Tibial artery (tissue), 4 donors: ENCODE measurements around the gene NR4A1.
A peak's percentile ranks its signal among the peaks of the same experiment; 100 is the strongest.

ENCODE experiments used
- DNase-seq, 2 donors: peaks; one replicate each; pipeline ENCODE4 v3.0.0-alpha.2; 2019
- H3K27ac ChIP-seq, 2 donors: fragments of 200-600 bp; sonication (generic) in 1 of 2; 1 replicate in 1 of 2; 2 replicates in 1 of 2; pipeline ENCODE4 v1.5.1; 2018 to 2019; ENCODE audit warnings: mild to moderate bottlenecking in 1 of 2
- H3K27me3 ChIP-seq, 2 donors: fragments of 200-600 bp; sonication (generic) in 1 of 2; one replicate each; pipeline versions ENCODE4 v1.5.1 to v1.6.0; 2016 to 2019
- H3K36me3 ChIP-seq, 3 donors: fragments of 200-600 bp; sonication (generic) in 2 of 3; one replicate each; pipeline ENCODE4 v1.5.1; 2016 to 2019; ENCODE audit warnings: mild to moderate bottlenecking in 2 of 3
- H3K4me1 ChIP-seq, 4 donors: fragments of 200-600 bp; sonication (generic) in 2 of 4; 1 replicate in 3 of 4; 2 replicates in 1 of 4; pipeline ENCODE4 v1.5.1; 2016 to 2019
- H3K4me3 ChIP-seq, 2 donors: fragments of 200-600 bp; sonication (generic) in 1 of 2; 1 replicate in 1 of 2; 2 replicates in 1 of 2; pipeline ENCODE4 v1.5.1; 2018 to 2019; ENCODE audit warnings: mild to moderate bottlenecking in 2 of 2
- H3K9me3 ChIP-seq, 3 donors: fragments of 200-600 bp; sonication (generic) in 1 of 3; one replicate each; pipeline ENCODE4 v1.5.1; 2016 to 2019
- CTCF ChIP-seq, 2 experiments: fragments of 200-600 bp in 1 of 2; fragments of 450-650 bp in 1 of 2; IDR thresholded peaks; one replicate each; pipeline ENCODE4 v1.5.1; 2017 to 2019; ENCODE audit warnings: antibody characterized with exemption in 2 of 2, mild to moderate bottlenecking in 1 of 2, moderate library complexity in 1 of 2
- intact Hi-C: fragments of 100-400 bp; cut with DNase I; formaldehyde crosslinking; loops from one replicate; pipeline ENCODE4 v1.15.0; 2023; ENCODE audit warnings: low total_unique reads

Gene NR4A1

GRCh38 chr12:52050758-52051541 lies at the start of gene NR4A1:
Gene NR4A1, plus strand, starts transcription at chr12:52051442. Its CDS starts 2,887 bp downstream, at chr12:52054329.
- peaks cover 0 to 53% (median 34%) of the 10 kb centered on the region in 4 donors for H3K4me1 ChIP-seq
- no peak for TF ChIP-seq CTCF (IDR thresholded peaks at IDR 0.05)
- peak within 1 kb of the TSS; percentile 64 to 73 for H3K4me3 ChIP-seq
- H3K27me3 ChIP-seq: no peaks in the 10 kb centered on the region
- peak within 1 kb of the TSS; percentile 98 to 100 for H3K27ac ChIP-seq
- no peaks in the 10 kb centered on the region for H3K9me3 ChIP-seq
- peak; percentile 98 to 99 for DNase-seq
- H3K36me3 ChIP-seq: peaks cover 19 to 34% (median 25%) of the 10 kb centered on the region in 3 donors
- intact Hi-C loops: no loop called here

GRCh38 chr12:52003016-52003550 lies 48.2 kb upstream of the NR4A1 start:
- intact Hi-C loops: no loop called here
- H3K27me3 ChIP-seq: peaks cover 0 to 35% of the 10 kb centered on the region in 2 donors
- DNase-seq: no peak
- H3K27ac ChIP-seq: no peak overlapping the region
- TF ChIP-seq CTCF (IDR thresholded peaks at IDR 0.05): no peak
- H3K4me1 ChIP-seq: peaks cover 0 to 22% (median 10%) of the 10 kb centered on the region in 4 donors
- H3K9me3 ChIP-seq: no peaks in the 10 kb centered on the region
- peaks cover 0 to 5% (median 0%) of the 10 kb centered on the region in 3 donors for H3K36me3 ChIP-seq
- H3K4me3 ChIP-seq: no peak overlapping the region

GRCh38 chr12:52003591-52003990 lies 47.7 kb upstream of the NR4A1 start:
- no peak for TF ChIP-seq CTCF (IDR thresholded peaks at IDR 0.05)
- intact Hi-C loops: no loop called here
- H3K4me1 ChIP-seq: peaks cover 0 to 22% (median 10%) of the 10 kb centered on the region in 4 donors
- no peak overlapping the region for H3K27ac ChIP-seq
- peaks cover 0 to 35% of the 10 kb centered on the region in 2 donors for H3K27me3 ChIP-seq
- DNase-seq: no peak
- H3K36me3 ChIP-seq: peaks cover 0 to under 1% (median 0%) of the 10 kb centered on the region in 3 donors
- H3K4me3 ChIP-seq: no peak overlapping the region
- no peaks in the 10 kb centered on the region for H3K9me3 ChIP-seq

GRCh38 chr12:52004042-52004648 lies 47.1 kb upstream of the NR4A1 start:
- Histone ChIP-seq H3K9me3 (no peaks in the 10 kb centered on the region), H3K4me3 (no peak overlapping the region), H3K27me3 (peaks cover 0 to 35% of the 10 kb centered on the region in 2 donors), H3K4me1 (peaks cover 0 to 22% (median 10%) of the 10 kb centered on the region in 4 donors), H3K27ac (no peak overlapping the region), H3K36me3 (no peaks in the 10 kb centered on the region)
- peak in 1 of 2 donors; percentile 65 for DNase-seq
- TF ChIP-seq CTCF (IDR thresholded peaks at IDR 0.05): peak; percentile 46 to 59
- intact Hi-C loops: no loop called here

- intact Hi-C loops: no loop called here
Measured at GRCh38 chr12:52005218-52005902, 45.9 kb upstream of the NR4A1 start.

More at GRCh38 chr12:52005218-52005902, 45.9 kb upstream of the NR4A1 start:
- peaks cover 0 to 35% of the 10 kb centered on the region in 2 donors for H3K27me3 ChIP-seq
- no peak overlapping the region for H3K4me3 ChIP-seq
- TF ChIP-seq CTCF (IDR thresholded peaks at IDR 0.05): no peak
- no peak for DNase-seq
- no peak overlapping the region for H3K27ac ChIP-seq
- H3K4me1 ChIP-seq: peaks cover 0 to 29% (median 10%) of the 10 kb centered on the region in 4 donors
- no peaks in the 10 kb centered on the region for H3K9me3 ChIP-seq
- H3K36me3 ChIP-seq: no peaks in the 10 kb centered on the region
